ENCODE data around the gene SPIN2A. TPM values are rescaled to one million over a fixed set of nuclear protein-coding genes. Genes with fewer than 3 reads are reported as not detected.

Gene SPIN2A
- 0.11 to 0.22 TPM (median 0.13 TPM) in 4 of 5 replicates, not detected in the other for total RNA-seq (2022; extraction: Qiagen RNA extraction; ENCODE audit: low read depth)

DNA sequence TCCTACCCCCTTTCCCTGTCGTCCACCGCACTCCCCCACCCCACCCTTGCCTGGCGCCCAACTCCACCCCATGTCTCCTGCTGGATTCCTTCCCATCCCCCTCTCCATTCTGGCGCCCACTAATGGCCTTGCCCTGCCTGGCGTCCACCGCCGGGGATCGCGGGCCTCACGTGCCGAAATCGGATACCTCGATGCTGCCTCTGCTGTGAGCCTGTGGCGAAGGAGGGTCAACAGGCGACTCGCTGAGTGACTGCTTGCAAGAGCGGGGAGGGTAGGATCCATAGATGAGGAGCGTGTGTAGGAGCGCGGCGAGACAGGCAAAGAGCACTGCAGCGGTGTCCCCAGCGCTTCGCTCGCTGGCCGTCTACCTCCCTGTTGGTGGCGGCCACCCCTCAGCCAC is at the start of gene SPIN2A:
Gene SPIN2A, minus strand, starts transcription at position 325 of the 400 bp plus-strand sequence. CDS start 800 bp downstream, outside the sequence.

DNA sequence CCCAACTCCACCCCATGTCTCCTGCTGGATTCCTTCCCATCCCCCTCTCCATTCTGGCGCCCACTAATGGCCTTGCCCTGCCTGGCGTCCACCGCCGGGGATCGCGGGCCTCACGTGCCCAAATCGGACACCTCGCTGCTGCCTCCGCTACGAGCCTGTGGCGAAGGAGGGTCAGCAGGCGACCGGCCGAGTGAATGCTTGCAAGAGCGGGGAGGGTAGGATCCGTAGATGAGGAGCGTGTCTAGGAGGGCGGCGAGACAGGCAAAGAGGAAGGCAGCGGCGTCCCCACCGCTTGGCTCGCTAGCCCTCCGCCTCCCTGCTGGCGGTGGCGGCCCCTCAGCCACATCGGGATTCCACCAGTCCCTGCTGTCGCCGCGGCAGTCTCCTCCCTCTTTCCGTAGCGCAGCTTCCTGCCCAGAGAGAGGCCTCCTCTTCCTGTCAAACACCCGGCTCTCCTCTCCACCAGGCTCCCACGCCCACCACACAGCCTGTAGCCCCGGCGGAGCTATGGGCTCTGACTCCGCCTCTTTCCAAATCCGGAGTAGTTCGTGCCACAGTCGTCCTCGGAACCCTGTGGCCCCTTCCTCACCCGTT is 15.9 kb downstream of the SPIN2A start, which contains the start of gene SPIN2B:
Gene SPIN2B, minus strand, starts transcription at position 387 of the 594 bp plus-strand sequence.

Other genes with a start within 250 kb of the SPIN2A start
- 5.2 to 7.1 TPM (median 6.2 TPM) in 5 replicates for gene SPIN3, start 141.9 kb downstream of the SPIN2A start, total RNA-seq (2022; extraction: Qiagen RNA extraction; ENCODE audit: low read depth)
- 9.2 to 11.5 TPM (median 9.5 TPM) in 5 replicates for gene SPIN2B, start 15.8 kb downstream of the SPIN2A start, total RNA-seq (2022; extraction: Qiagen RNA extraction; ENCODE audit: low read depth)
- 0.07 to 0.12 TPM (median 0.10 TPM) in 3 of 5 replicates, not detected in the others for gene FAAH2, start 149.3 kb upstream of the SPIN2A start, total RNA-seq (2022; extraction: Qiagen RNA extraction; ENCODE audit: low read depth)